ENCODE measurements around the gene GIMAP5.
A peak's percentile ranks its signal among the peaks of the same experiment; 100 is the strongest.
"Not testable (repeated sequence)": the region's sequence is repeated elsewhere in the genome, so short reads cannot be mapped to it uniquely, and the experiment has no call there.

Gene GIMAP5

DNA sequence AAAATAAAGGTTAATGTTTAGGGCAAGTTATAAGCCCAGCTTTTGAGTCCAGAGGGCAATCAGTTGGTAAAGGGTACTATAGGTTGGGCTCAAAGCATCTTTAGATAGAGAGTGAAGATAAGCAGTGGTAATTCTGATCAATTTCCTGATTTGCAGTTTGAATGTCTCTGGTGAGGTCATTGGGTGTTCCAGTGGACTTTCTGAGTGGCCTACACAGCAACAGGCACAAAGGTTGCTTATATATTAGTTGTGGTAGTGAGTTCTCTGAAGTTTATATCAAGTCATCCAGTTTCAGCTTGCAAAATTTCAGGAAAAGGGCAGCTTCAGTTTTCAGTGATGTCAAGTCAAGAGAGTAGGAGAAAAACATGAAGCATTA is 29.1 kb downstream of the GIMAP5 start:
- TF ChIP-seq, protein P1, sequence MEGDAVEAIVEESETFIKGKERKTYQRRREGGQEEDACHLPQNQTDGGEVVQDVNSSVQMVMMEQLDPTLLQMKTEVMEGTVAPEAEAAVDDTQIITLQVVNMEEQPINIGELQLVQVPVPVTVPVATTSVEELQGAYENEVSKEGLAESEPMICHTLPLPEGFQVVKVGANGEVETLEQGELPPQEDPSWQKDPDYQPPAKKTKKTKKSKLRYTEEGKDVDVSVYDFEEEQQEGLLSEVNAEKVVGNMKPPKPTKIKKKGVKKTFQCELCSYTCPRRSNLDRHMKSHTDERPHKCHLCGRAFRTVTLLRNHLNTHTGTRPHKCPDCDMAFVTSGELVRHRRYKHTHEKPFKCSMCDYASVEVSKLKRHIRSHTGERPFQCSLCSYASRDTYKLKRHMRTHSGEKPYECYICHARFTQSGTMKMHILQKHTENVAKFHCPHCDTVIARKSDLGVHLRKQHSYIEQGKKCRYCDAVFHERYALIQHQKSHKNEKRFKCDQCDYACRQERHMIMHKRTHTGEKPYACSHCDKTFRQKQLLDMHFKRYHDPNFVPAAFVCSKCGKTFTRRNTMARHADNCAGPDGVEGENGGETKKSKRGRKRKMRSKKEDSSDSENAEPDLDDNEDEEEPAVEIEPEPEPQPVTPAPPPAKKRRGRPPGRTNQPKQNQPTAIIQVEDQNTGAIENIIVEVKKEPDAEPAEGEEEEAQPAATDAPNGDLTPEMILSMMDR (IDR thresholded peaks at IDR 0.05; ENCODE audit: low read depth, low read length): no peak
- Histone ChIP-seq H3K36me3 (no peaks in the 10 kb centered on the region), H3K4me3 (ENCODE audit: low read depth, low read length) (no peak overlapping the region), H3K4me1 (no peaks in the 10 kb centered on the region), H3K9me3 (no peaks in the 10 kb centered on the region), H3K27me3 (no peaks in the 10 kb centered on the region)
- no peak for DNase-seq

- no peak overlapping the region for H3K4me3 ChIP-seq (ENCODE audit: low read depth, low read length)
- H3K27me3 ChIP-seq: no peaks in the 10 kb centered on the region
- H3K4me1 ChIP-seq: no peaks in the 10 kb centered on the region
- TF ChIP-seq, protein P1 (IDR thresholded peaks at IDR 0.05; ENCODE audit: low read depth, low read length): no peak
- no peaks in the 10 kb centered on the region for H3K9me3 ChIP-seq
- no peaks in the 10 kb centered on the region for H3K36me3 ChIP-seq
- no peak for DNase-seq
Measured at GRCh38 chr7:150769768-150770167, 32.5 kb downstream of the GIMAP5 start.

DNA sequence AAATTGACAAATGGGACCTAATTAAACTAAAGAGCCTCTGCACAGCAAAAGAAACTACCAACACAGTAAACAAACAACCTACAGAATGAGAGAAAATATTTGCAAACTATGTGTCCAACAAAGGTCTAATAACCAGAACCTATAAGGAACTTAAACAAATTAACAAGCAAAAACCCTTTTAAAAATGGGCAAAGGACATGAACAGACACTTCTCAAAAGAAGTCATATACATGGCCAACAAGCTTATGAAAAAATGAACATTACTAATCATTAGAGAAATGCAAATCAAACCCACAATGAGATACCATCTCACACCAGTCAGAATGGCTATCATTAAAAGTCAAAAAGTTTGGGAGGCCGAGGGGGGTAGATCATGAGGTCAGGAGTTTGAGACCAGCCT is 36.9 kb downstream of the GIMAP5 start:
- not testable (repeated sequence) for DNase-seq, H3K36me3 ChIP-seq

GRCh38 chr7:150778014-150778737 is 41.0 kb downstream of the GIMAP5 start:
- H3K9me3 ChIP-seq: no peaks in the 10 kb centered on the region
- H3K27me3 ChIP-seq: no peaks in the 10 kb centered on the region; the same call in 1 of the 2 replicates
- TF ChIP-seq, protein P1 (IDR thresholded peaks at IDR 0.05; ENCODE audit: low read depth, low read length): no peak
- no peaks in the 10 kb centered on the region for H3K36me3 ChIP-seq
- H3K4me1 ChIP-seq: peaks cover 3% of the 10 kb centered on the region; the same call in 1 of the 2 replicates
- no peak for DNase-seq
- no peak overlapping the region for H3K4me3 ChIP-seq (ENCODE audit: low read depth, low read length)

More for the DNA sequence above, 36.9 kb downstream of the GIMAP5 start:
- H3K4me3 ChIP-seq (ENCODE audit: low read depth, low read length); H3K4me1 ChIP-seq; H3K27me3 ChIP-seq; H3K9me3 ChIP-seq: not testable (repeated sequence)

- DNase-seq: peak; percentile 88
- Histone ChIP-seq H3K4me1 (peaks cover 3% of the 10 kb centered on the region; the same call in 1 of the 2 replicates), H3K27me3 (no peaks in the 10 kb centered on the region; the same call in 1 of the 2 replicates), H3K4me3 (ENCODE audit: low read depth, low read length) (no peak overlapping the region), H3K36me3 (no peaks in the 10 kb centered on the region), H3K9me3 (no peaks in the 10 kb centered on the region)
- TF ChIP-seq, protein P1 (IDR thresholded peaks at IDR 0.05; ENCODE audit: low read depth, low read length): peak; percentile 90
Measured at GRCh38 chr7:150778738-150779301, 41.6 kb downstream of the GIMAP5 start.

GRCh38 chr7:150780292-150780691 is 43.1 kb downstream of the GIMAP5 start:
- H3K36me3 ChIP-seq: no peaks in the 10 kb centered on the region
- H3K4me3 ChIP-seq (ENCODE audit: low read depth, low read length): no peak overlapping the region
- DNase-seq: no peak
- H3K27me3 ChIP-seq: no peaks in the 10 kb centered on the region; the same call in 1 of the 2 replicates
- H3K9me3 ChIP-seq: no peaks in the 10 kb centered on the region
- peaks cover 5% of the 10 kb centered on the region; the same call in 1 of the 2 replicates for H3K4me1 ChIP-seq
- TF ChIP-seq, protein P1 (IDR thresholded peaks at IDR 0.05; ENCODE audit: low read depth, low read length): no peak
